HG03442 (cell line): ENCODE measurements around the gene PDHX.
"Not testable (repeated sequence)": the region's sequence is repeated elsewhere in the genome, so short reads cannot be mapped to it uniquely, and the experiment has no call there.

Source experiments
- ATAC-seq: cut with Tn5 transposase; IDR thresholded peaks from one replicate; pipeline ENCODE4 v1.9.1; 2021; ENCODE audit warnings: mild to moderate bottlenecking, moderate library complexity; ENCODE audit not compliant: unreplicated experiment

Gene PDHX

GRCh38 chr11:34910817-34911216 lies 5.6 kb upstream of the PDHX start:
- ATAC-seq: peak; percentile 36

- ATAC-seq: no peak
Observed at GRCh38 chr11:34911676-34912075, 4.7 kb upstream of the PDHX start.

GRCh38 chr11:34913556-34913955 lies 2.9 kb upstream of the PDHX start:
- ATAC-seq: not testable (repeated sequence)

DNA sequence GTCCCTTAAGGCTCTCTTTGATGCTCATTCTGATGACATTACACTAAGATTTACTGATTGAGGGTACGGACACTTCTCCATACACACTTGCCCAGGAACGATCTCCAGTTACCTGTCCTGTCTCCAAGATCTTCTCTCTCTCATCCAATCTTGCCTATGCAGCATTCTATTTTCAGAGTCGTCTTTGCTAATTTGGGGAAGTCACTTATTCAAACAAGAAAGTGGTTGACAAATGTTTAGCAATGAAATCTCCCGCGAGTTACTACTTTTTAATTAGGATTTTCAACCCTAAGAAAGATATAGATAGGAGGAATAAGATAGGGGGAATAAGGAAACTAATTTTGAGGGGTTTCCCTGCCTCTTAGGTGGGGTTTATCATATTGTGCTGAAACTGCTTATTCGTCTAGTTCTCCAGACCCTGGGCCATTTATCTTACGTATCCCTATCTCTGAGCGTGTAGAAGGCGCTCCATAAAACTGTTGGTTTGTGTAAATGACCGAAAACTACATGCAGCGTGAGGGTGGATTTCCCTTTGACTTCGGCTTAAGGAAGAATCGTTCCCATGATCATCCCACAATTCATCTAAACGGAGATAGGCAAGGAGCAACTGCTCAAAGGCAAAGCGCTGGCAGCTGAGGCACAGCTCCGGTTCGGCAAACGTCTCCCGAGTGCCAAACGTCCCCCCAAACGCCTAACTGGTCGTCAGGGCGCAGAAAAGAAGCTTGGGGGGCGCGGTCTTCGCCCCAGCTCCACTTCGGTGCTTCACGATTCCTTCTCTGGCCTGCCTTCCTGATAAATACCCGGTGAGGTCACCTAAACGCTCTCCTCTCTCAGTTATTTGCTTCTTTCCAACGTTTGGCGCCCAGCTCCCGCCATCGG lies 1.0 kb upstream of the PDHX start:
- ATAC-seq: peak; percentile 2

DNA sequence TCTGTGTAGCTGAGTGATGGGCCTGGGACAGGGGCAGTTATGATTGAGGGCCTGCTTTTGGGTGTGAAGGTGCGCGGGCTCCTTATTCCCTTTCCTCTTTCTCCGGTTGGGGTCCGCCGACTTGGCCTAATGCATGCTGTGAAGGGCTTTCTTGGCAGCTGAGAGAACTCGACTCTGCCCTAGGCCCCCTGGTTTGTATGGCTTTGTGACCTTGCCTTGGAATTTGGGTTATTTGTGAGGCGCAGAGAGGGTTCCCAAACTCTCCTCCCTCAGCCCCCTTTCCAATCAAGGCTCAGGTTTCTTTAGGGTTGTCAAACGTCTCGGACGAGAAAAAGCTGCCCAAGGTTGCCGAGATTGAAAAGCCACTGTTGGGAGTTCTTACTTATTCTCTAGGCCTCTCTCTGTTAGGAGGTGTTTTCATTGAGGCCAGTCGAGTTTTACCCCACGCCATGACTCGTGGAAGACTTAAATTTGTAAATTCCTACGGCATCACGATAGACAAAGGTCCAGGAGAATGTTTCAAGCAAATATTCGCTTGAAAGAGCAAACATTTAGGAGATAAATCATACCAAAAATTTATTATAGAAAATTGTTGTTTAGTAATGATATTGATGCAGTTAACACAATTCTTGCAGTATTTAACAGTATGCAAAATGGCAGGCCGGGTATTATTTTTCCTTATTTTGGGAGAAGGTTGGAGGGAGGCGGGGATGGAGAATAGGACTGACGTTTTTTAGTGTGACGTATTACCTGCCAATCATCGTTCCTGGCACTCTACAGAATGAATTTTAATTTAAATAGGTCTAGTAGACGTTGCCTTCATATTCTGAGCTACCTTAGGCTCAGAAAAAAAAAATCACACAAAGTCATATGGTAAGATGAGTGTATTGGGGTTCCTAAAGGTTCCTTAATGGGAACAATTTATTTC lies 689 bp downstream of the PDHX start:
- peak; percentile 27 for ATAC-seq

- ATAC-seq: no peak
Observed at GRCh38 chr11:34921156-34921555, 4.7 kb downstream of the PDHX start.

GRCh38 chr11:34924714-34925113 lies 8.3 kb downstream of the PDHX start:
- ATAC-seq: no peak

GRCh38 chr11:34926101-34926830 lies 9.8 kb downstream of the PDHX start:
- ATAC-seq: no peak

GRCh38 chr11:34926831-34927132 lies 10.4 kb downstream of the PDHX start:
- ATAC-seq: no peak

DNA sequence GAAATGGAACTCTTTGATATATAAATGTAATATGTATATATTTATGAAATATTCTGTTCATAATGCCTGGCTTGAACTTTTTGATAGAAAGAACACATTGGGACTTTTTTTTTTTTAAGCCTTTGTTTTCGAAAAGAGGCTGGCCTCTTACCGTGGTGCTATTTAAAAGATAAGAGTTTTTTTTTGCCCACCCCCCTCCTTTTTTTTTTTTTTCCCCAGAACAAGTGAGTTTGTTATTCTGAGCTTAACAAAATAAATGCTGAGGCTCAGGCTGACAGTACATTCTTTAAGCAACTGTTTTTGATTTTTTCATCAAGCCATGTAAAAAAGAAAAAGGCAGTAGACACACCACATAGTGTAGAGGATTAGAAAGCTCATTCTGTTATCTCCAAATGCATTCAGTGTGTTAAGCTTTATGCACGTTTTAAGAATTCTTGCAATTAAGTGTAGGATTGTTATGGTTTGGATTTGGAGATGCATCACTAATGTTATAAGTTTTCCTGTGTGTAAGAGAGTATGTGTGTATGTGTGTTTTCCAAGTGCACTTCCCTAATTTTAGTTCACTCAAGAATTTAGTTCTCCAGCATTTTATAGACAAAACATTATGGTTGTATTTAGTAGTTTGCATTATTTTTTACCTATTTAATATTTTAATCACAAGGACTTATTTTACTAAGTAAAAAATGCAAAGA lies 12.0 kb downstream of the PDHX start:
- ATAC-seq: no peak

- no peak for ATAC-seq
Observed at GRCh38 chr11:34928960-34929680, 12.7 kb downstream of the PDHX start.

- ATAC-seq: no peak
Observed at GRCh38 chr11:34929794-34930763, 13.7 kb downstream of the PDHX start.

- ATAC-seq: no peak
Observed at GRCh38 chr11:34936945-34937629, 20.7 kb downstream of the PDHX start.

DNA sequence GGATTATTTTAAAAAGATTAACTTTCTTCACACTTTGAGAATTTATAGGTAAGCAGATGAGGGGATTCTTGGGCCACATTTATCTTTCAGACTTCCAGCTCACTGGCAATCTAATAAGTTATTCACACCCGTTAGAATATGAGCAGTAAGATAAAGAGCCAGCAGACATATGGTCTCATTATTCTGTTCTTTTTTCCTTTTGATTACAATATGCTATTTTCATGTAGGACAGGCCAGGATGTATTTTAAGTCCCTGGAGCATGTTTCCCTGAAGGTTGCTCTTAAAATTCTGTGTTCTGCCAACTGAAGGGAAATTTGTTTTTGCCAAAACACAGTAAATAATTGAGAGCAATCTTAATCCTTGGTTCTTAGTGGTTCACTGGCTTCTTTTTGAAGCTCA lies 22.2 kb downstream of the PDHX start:
- ATAC-seq: no peak

GRCh38 chr11:34940026-34940677 lies 23.7 kb downstream of the PDHX start:
- ATAC-seq: no peak

DNA sequence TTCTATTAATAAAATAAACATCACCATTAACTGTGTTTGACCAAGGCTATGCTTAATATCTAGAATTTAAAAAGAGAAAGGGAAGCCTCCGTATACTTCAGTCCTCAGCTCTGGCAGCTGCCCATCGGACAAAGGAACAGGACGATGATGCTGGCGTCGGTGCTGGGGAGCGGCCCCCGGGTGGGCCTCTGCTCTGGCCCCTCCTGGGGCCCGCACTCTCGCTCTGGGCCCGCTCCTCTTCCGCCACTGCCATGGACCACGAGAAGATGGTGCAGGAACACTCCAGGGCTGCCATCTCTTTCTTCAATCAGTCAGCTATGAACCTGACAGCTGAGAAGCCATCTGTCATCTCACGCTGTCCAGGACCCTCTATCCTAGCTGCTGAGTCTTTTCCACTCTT lies 25.3 kb downstream of the PDHX start:
- ATAC-seq: no peak

DNA sequence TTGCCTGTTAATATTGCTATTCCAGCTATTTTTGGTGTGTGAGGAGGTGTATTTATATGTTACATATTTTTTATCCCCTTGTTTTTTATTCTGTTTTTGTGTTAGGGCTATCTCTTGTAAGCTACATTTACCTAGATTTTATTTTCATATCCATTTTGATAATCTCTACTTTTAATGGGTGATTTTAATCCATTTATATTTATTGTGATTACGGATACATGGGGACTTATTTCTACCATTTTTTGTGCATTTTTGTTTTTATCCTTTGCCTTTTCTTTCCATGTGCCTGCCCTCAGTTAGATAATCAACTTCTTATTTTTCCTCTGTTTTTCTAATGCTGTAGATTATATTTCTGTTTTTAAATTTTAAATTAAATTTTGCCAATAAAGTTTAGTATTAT lies 28.3 kb downstream of the PDHX start:
- no peak for ATAC-seq

DNA sequence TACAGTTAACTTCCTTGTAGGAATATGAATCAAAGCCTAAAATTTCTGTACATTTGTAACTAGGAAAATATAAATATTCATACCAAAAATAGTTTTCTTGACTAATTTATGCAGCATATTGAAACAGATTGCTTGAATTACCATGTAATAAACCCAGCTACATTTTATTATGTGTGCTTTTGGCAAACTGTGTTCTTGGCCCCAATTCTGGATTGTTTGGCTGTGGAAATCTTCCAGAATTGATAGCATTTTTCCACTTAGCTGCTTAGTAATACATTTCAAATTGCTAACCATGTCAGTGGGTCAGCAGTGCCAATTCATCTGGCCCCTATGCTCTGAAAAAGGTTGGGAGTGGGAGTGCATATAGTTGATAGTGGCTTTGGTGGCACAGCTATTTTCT lies 32.3 kb downstream of the PDHX start:
- no peak for ATAC-seq
